Measurements from ENCODE around the gene SOST.

The SOST gene

DNA sequence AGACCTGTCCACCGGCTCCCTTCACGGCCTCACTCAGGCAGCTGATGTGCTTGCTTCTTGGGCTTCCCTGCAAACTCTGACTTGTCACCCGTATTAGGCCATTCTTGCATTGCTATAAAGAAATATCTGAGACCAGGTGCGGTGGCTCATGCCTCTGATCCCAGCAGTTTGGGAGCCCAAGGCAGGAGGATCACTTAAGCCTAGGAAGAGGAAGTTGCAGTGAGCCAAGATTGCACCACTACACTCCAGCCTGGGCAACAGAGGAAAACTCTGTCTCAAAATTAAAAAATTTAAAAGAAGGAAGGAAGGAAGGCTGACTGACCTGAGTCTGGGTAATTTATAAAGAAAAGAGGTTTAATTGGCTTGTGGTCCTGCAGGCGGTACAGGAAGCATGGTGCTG is 17.0 kb downstream of the SOST start:
- DNase-seq (ENCODE audit: low read depth), result no peak

- DNase-seq (ENCODE audit: low read depth), result peak; percentile 63
Measured at GRCh38 chr17:43740541-43740940, 18.1 kb downstream of the SOST start.

DNA sequence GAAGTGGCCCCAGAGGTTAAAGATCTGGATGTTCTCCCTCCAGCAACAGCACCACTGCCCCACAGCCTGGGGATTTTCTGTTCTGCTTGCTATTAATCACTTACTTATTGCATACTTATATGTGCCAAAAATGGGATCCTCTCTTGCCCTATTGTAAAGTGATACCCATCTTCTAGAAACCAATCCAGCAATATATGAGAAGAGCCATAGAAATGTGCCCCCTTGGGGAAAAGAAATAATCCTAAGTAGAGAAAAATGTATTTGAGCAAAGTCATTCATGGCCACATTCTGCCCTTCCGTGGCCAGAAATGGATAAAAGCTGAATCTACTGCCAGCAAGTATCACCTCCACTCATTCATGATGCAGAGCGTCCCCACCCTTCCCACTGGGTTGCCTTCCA is 20.9 kb downstream of the SOST start:
- DNase-seq (ENCODE audit: low read depth), result no peak

DNA sequence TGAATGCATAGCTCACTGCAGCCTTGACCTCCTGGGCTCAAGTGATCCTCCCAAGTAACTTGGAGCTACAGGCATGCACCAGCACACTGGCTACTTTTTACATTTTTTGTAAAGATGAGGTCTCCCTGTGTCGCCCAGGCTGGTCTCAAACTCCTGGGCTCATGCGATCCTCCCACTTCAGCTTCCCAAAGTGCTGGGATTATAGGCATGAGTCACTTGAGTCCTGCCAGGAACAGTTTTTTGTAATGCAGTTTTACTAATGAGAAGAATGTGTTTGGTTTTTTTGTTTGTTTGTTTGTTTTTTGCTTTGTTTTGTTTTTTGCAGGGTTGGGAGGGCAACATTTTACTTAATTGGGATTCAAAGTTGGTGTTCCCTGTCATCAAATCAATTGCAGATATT is 22.2 kb downstream of the SOST start:
- no peak for DNase-seq (ENCODE audit: low read depth)

DNA sequence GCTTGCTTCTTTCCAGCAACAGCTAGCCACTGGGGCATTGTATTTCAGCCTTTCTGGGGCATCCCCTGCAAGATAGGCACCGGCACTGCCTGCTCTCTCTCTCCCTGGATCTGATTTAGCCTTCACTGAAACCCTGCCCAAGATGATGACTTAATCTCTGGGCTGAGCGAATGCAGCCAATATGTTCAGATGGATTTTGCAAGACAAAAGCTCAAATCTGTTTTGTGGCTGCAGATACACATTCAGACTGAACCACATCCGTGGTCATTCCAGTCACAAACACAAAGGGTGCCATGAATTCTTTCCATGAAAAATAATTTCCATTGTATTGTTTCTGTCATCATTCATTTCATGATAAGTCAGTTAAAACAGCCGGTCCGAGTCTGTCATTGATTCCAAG is 24.2 kb downstream of the SOST start:
- DNase-seq (ENCODE audit: low read depth), result peak; percentile 91

DNA sequence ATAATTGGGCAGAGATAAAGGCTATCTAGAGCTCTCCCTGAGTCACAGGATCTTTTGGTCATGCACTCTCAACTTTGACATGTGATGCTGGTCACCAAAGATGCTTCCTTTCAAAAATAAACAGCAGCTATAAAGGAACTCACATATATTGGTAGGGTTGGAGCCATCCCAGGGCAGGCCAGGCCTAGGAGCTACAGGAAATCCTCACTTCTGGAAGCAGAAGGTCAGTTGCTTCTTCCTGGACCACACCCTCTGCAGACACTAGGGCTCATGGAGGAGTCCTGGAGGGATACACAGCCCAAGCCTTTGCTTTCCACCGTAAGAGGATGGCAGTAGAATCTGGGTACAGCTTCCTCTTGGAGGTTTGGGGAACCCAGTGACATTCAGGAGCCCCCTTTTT is 24.6 kb downstream of the SOST start:
- no peak for DNase-seq (ENCODE audit: low read depth)

DNA sequence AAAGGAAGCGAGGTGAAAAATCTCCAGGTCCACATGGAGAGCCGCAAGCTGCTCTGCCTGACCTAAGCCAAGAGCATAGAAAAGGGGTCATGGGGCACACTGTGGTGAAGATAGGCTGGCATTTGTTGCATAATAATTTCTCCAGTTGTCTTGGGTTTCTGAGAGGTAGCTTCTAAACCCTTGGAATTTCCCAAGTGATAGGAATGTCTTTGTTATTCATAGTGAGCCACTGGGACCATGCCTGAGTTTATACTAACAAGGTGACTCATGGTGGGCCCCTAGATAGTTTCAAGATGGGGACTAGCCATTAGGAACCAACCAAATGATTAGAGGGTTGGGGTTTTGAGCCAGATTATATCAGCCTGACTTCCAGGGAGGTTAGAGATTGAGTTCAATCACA is 25.6 kb downstream of the SOST start:
- DNase-seq (ENCODE audit: low read depth), result peak; percentile 20

DNA sequence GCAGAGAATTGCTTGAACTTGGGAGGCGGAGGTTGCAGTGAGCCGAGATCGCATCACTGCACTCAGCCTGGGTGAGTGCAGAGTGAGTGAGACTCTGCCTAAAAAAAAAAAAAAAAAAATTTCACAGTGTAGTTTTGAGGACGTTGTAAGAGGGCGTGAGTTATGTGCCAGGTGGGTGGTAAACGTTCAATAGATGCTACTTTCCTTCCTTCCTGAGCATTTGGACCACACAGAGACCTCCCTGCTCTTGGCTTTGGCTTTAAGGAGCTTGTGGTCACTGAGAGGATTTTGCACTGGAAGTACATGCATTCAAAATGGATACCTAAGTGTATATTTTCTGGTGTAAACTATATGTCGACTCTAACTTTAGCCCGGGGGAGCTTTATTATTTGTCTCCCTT is 30.5 kb downstream of the SOST start:
- DNase-seq (ENCODE audit: low read depth), result no peak

GRCh38 chr17:43723697-43724359 is 34.8 kb downstream of the SOST start:
- DNase-seq (ENCODE audit: low read depth), result no peak

DNA sequence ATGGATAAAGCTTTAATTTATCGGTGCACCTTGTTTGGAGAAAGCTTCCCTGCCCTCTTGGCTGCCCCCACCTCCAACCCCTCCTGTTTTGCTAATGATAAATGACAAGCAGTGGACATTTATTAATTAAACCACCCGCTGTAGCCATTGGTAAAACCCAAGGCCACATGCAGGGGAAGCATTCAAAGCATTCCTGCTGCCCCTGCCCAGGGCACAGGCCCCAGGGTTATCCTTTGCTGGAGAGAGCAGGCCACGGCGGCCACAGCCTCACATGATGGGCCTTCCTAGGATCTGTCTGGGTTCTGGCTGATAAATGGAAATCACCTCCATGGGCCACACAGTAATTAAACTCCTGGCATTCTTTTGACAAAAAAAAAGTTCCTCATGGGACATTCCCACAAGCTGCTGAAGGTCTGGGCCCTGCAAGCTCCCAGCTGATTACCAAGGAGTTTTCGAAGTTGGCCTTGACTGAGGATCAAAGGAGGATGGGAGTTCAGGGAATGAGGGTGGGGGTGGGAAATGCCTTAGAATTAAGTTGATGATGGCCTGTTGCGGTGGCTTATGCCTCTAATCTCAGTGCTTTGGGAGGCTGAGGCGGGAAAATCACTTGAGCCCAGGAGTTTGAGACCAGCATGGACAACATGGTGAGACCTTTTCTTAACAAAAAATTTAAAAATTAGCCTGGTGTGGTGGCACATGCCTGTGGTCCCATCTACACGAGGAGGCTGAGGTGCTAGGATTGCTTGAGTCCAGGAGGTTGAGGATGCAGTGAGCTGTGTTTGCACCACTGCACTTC is 35.5 kb downstream of the SOST start:
- DNase-seq (ENCODE audit: low read depth), result no peak

GRCh38 chr17:43722269-43722619 is 36.3 kb downstream of the SOST start:
- no peak for DNase-seq (ENCODE audit: low read depth)

GRCh38 chr17:43721537-43722268 is 36.9 kb downstream of the SOST start:
- DNase-seq (ENCODE audit: low read depth), result peak; percentile 53

DNA sequence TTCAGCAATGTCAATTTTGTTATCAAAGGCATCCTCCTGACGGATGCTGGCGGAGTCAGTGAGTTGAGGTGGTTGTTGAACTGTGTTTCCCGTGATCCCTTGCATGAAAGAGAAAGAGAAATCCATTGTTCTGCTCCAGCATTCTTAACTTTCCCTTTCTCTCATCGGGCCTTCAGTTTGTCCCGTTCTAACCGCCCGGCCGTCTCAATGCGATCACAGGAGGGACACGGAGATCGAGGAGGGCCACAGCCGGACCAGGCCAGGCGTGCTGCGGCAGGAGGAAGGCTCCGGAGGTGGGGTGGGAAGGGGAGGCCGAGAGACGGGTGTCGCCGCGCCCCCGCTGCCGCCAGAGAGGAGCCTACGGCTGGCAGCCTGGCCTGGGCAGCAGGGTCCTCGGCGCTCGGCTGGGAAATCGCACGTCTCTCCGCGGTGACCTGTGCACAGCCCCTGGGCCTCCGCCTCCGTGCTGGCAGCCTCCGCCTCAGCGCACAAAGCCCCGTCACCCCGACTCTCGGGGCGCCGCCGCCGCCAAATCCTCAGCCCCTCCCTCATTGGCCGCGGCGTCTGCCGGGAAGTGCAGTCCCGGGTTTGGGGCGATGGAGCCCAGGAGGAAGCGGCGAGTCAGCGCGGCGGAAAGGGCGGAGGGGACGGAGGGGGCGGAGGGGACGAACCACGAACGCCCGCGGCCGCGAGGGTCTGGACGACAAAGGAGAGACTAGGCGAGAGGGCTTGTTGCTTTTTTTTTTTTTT is 38.1 kb downstream of the SOST start:
- peak; percentile 40 for DNase-seq (ENCODE audit: low read depth)

DNA sequence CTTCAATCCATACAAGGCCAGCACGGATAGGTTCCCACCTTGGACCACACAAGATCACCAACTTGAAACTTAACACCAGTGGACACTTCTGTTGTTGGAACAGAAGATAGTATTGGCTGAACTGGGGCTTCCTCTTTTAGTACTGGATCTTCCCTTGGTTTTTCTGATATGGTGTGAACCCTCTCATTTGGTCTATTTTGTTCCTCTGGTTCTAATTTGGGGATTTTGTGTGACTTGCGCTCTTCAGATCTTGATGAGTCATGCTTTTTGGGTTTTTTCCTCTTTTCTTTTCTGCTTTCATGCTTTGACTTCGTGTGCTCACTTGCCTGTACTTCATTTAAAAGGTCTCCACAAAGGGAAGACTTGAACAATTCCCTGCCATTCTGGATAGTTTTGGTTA is 39.0 kb downstream of the SOST start:
- no peak for DNase-seq (ENCODE audit: low read depth)

GRCh38 chr17:43718544-43718943 is 40.0 kb downstream of the SOST start:
- DNase-seq (ENCODE audit: low read depth), result no peak

- no peak for DNase-seq (ENCODE audit: low read depth)
Measured at GRCh38 chr17:43717913-43718312, 40.7 kb downstream of the SOST start.

DNA sequence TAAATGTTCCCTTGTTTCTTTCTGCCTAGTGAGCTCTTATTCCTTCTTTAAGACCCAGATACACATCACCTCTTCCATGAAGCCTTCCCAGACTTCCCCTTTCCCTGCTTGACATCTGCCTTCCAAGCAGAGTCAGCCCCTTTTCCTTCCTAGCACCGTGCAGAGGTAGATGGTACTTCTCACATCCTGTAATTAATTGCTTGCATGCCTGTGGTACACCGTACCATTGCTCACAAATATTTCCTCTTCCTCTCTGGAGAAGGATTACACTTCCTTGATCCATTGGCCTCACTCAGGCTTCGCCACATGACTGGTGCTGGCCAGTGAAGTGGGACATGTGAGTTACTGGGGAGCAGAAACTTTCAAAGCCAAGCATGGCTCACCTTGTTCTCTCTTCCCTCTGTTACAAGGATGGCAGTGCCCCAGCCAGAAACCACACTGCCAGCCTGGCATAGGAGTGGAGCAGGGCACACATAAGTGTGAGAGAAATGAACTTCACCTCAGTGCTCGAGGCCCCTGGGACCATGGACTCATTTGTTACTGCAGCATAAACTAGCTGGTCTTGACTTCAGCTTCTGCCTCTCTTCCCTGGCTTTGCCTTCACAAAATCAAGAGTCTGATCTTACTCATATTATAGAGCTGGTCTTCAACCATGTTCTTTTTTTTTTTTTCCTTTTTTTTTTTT is 44.0 kb downstream of the SOST start:
- no peak for DNase-seq (ENCODE audit: low read depth)

- DNase-seq (ENCODE audit: low read depth), result no peak
Measured at GRCh38 chr17:43713494-43714162, 45.0 kb downstream of the SOST start.

GRCh38 chr17:43712397-43712796 is 46.2 kb downstream of the SOST start:
- DNase-seq (ENCODE audit: low read depth), result no peak

- DNase-seq (ENCODE audit: low read depth), result no peak
Measured at GRCh38 chr17:43710101-43710500, 48.5 kb downstream of the SOST start.

GRCh38 chr17:43709210-43709609 is 49.4 kb downstream of the SOST start:
- DNase-seq (ENCODE audit: low read depth), result no peak
